Left lung (tissue), 10 donors: ENCODE measurements around the gene TCF12. TPM values are rescaled to one million over a fixed set of nuclear protein-coding genes. Genes with fewer than 3 reads are reported as not detected.

Experiments
- ATAC-seq: fragments of 200-7000 bp; cut with Tn5 transposase; one replicate; pipeline ENCODE4 v1.9.1; 2020; ENCODE audit warnings: moderate library complexity
- DNase-seq, 4 donors: peaks; one replicate each; pipeline ENCODE4 v3.0.0-alpha.2; 2013 to 2020
- H3K27ac ChIP-seq, 2 donors: fragments of 200-600 bp; sonication (generic) in 1 of 2; one replicate each; pipeline versions ENCODE4 v1.5.0 to v1.8.0; 2020 to 2021
- H3K27me3 ChIP-seq, 2 donors: fragments of 200-600 bp; sonication (generic) in 1 of 2; one replicate each; pipeline versions ENCODE4 v1.5.0 to v1.8.0; 2020 to 2021
- H3K36me3 ChIP-seq, 2 donors: fragments of 200-600 bp; sonication (generic) in 1 of 2; one replicate each; pipeline versions ENCODE4 v1.5.0 to v1.8.0; 2020 to 2021
- H3K4me1 ChIP-seq, 2 donors: fragments of 200-600 bp; one replicate each; pipeline ENCODE4 v1.8.0; 2021
- H3K4me3 ChIP-seq, 2 donors: fragments of 200-600 bp; sonication (generic) in 1 of 2; one replicate each; pipeline versions ENCODE4 v1.5.0 to v1.8.0; 2020 to 2021; ENCODE audit warnings: mild to moderate bottlenecking in 1 of 2
- H3K9me3 ChIP-seq, 2 donors: fragments of 200-600 bp; sonication (generic) in 1 of 2; one replicate each; pipeline versions ENCODE4 v1.5.0 to v1.8.0; 2020 to 2021
- CTCF ChIP-seq, 2 donors: fragments of 200-600 bp; sonication (generic) in 1 of 2; IDR thresholded peaks; one replicate each; pipeline versions ENCODE4 v1.5.0 to v1.8.0; 2021; ENCODE audit warnings: antibody characterized with exemption in 2 of 2
- intact Hi-C, 2 donors: fragments of 100-400 bp; cut with DNase I; formaldehyde crosslinking; loops; one replicate each; pipeline versions ENCODE4 v1.11.2 to v1.14.2; 2022
- polyA plus RNA-seq, 6 donors: library from polyadenylated mRNA; unstranded; fragments of 120-200 nt; gene quantifications; one replicate each; pipeline ENCODE4 v1.2.1, GENCODE V29; 2013; ENCODE audit not compliant: insufficient read length in 6 of 6
- total RNA-seq, 2 donors: library from RNA; stranded (reverse); fragmentation: NEBNext Ultra II Directional; extraction: Animal tissue kit (Norgen Biotek cat#: 25700); gene quantifications; one replicate each; pipeline ENCODE4 v1.2.1, GENCODE V29; 2021
- donor health status: DM: no; HTN: yes; CAD: no.
- donor health status: DM: no; HTN: no; CAD: no.

Gene TCF12
- total and polyA plus RNA-seq, 8 donors = 106 to 148 (median 130) TPM

GRCh38 chr15:57218826-57219576 is 300.6 kb downstream of the TCF12 start:
- TF ChIP-seq CTCF (IDR thresholded peaks at IDR 0.05) = no peak
- Histone ChIP-seq H3K36me3 (no peaks in the 10 kb centered on the region), H3K27ac (peak overlapping the region in 1 of 2 donors; percentile 68), H3K4me3 (no peak overlapping the region), H3K4me1 (peaks cover 3 to 46% of the 10 kb centered on the region in 2 donors), H3K9me3 (no peaks in the 10 kb centered on the region), H3K27me3 (no peaks in the 10 kb centered on the region)
- peak in 1 of 4 donors; percentile 71 for DNase-seq
- ATAC-seq = peak; percentile 33
- intact Hi-C loops = loop anchor here in 1 of 2 donors (10.0 kb wide), 1 partner anchor 74 kb away; no protein-coding TSS in a partner anchor

DNA sequence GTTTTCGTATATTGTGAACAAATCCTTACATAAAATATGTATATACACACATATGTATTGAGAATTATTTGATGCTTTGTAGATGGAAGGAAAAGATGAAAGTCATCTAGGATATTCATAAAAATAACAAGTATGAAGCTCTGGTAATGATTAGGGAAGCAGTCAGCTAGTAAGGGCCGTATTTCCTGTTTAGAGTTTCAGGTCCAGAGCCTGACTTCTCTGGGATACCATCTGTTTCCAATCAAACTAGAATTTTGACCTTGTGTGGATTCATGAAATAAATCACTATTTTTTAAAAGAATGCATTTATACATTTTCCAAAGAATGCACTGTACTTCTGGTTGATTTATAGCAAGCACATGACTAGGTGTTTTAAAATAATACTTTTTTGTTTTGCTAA is 301.8 kb downstream of the TCF12 start:
- ATAC-seq (peak; percentile 17), DNase-seq (no peak)
- no peaks in the 10 kb centered on the region for H3K9me3 ChIP-seq
- intact Hi-C loops = no loop called here
- peak overlapping the region; percentile 5 to 68 for H3K27ac ChIP-seq
- H3K4me1 ChIP-seq = peaks cover 3 to 39% of the 10 kb centered on the region in 2 donors
- H3K27me3 ChIP-seq = no peaks in the 10 kb centered on the region
- no peak for TF ChIP-seq CTCF (IDR thresholded peaks at IDR 0.05)
- no peak overlapping the region for H3K4me3 ChIP-seq
- H3K36me3 ChIP-seq = no peaks in the 10 kb centered on the region

- no peak for ATAC-seq
- Histone ChIP-seq H3K4me3 (no peak overlapping the region), H3K4me1 (peaks cover 3 to 32% of the 10 kb centered on the region in 2 donors), H3K27me3 (no peaks in the 10 kb centered on the region), H3K36me3 (no peaks in the 10 kb centered on the region), H3K9me3 (no peaks in the 10 kb centered on the region), H3K27ac (no peak overlapping the region)
- intact Hi-C loops = no loop called here
- no peak for DNase-seq
- TF ChIP-seq CTCF (IDR thresholded peaks at IDR 0.05) = no peak
Observed at GRCh38 chr15:57221134-57221533, 302.7 kb downstream of the TCF12 start.

- intact Hi-C loops = no loop called here
- Histone ChIP-seq H3K4me1 (peaks cover 3 to 15% of the 10 kb centered on the region in 2 donors), H3K9me3 (no peaks in the 10 kb centered on the region)
Observed at GRCh38 chr15:57223345-57223744, 304.9 kb downstream of the TCF12 start.

More at GRCh38 chr15:57223345-57223744, 304.9 kb downstream of the TCF12 start:
- no peaks in the 10 kb centered on the region for H3K27me3 ChIP-seq
- peak overlapping the region in 1 of 2 donors; percentile 36 for H3K27ac ChIP-seq
- no peaks in the 10 kb centered on the region for H3K36me3 ChIP-seq
- DNase-seq = no peak
- ATAC-seq = no peak
- no peak overlapping the region for H3K4me3 ChIP-seq
- TF ChIP-seq CTCF (IDR thresholded peaks at IDR 0.05) = no peak
